Activated CD4-positive, alpha-beta memory T cell treated with anti-CD3 and anti-CD28 coated beads, Interleukin-2, amount 10 ng/mL, durations not matched to agents 7 days and 5 days (primary cell): ENCODE data around the gene LRRC1. TPM values are rescaled to one million over a fixed set of nuclear protein-coding genes. Genes with fewer than 3 reads are reported as not detected.

ENCODE experiments used
- CTCF ChIA-PET: fragments of 350-600 bp; sonication (Branson Sonifier 250); formaldehyde crosslinking; loops from one replicate; lab custom pipeline; 2021; ENCODE audit warnings: antibody characterized with exemption, inconsistent platforms; lab: Charles Lee
- POLR2A ChIA-PET: fragments of 350-600 bp; sonication (Branson Sonifier 250); formaldehyde crosslinking; loops from one replicate; lab custom pipeline; 2021; ENCODE audit warnings: antibody characterized with exemption; lab: Charles Lee
- DNase-seq: peaks from one replicate; pipeline ENCODE4 v3.0.0-alpha.2; 2020
- H3K27ac Mint-ChIP-seq: one replicate; pipeline ENCODE4 v1.8.0; 2021; ENCODE audit warnings: mild to moderate bottlenecking, mixed read lengths
- H3K27me3 Mint-ChIP-seq: one replicate; pipeline ENCODE4 v1.8.0; 2021; ENCODE audit warnings: mixed read lengths
- H3K36me3 Mint-ChIP-seq: one replicate; pipeline ENCODE4 v1.8.0; 2021; ENCODE audit warnings: low read depth, mixed read lengths
- H3K4me1 Mint-ChIP-seq: one replicate; pipeline ENCODE4 v1.8.0; 2021; ENCODE audit warnings: mixed read lengths
- H3K4me3 Mint-ChIP-seq: one replicate; pipeline ENCODE4 v1.8.0; 2021; ENCODE audit warnings: mild to moderate bottlenecking, mixed read lengths
- H3K9me3 Mint-ChIP-seq: one replicate; pipeline ENCODE4 v1.8.0; 2021; ENCODE audit warnings: mixed read lengths
- total RNA-seq, 2 experiments: library from RNA; stranded (reverse); gene quantifications; one replicate each; pipeline ENCODE4 v1.2.3, GENCODE V29; 2021

The LRRC1 gene
- total RNA-seq, 2 experiments from 2014 or later, result 4.0 to 4.1 TPM

- no peak for DNase-seq
- Mint-ChIP-seq H3K4me3 (no peak overlapping the region), H3K4me1 (peaks cover 4% of the 10 kb centered on the region), H3K36me3 (no peaks in the 10 kb centered on the region), H3K27ac (no peak overlapping the region), H3K27me3 (no peaks in the 10 kb centered on the region), H3K9me3 (no peaks in the 10 kb centered on the region)
- POLR2A ChIA-PET, result no interaction called here
- CTCF ChIA-PET, result no interaction called here
Measured at GRCh38 chr6:53898026-53898795, 103.4 kb downstream of the LRRC1 start.

DNA sequence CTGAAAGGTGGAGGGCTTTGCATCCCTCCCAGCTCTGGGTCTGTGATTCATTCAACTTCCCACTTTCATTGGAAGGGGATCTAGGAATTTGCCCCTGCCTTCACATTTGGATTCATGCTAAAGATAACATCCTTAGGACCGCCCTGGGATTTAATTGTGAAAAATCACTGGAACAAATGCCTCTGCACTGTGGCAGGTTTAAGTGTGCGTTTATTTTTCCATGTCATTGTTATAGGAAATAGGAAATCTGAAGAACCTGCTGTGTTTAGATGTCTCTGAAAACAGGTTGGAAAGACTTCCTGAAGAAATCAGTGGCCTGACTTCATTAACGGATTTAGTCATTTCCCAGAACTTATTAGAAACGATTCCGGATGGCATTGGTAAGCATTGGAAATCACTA lies 104.7 kb downstream of the LRRC1 start:
- no peak overlapping the region for H3K4me3 Mint-ChIP-seq

DNA sequence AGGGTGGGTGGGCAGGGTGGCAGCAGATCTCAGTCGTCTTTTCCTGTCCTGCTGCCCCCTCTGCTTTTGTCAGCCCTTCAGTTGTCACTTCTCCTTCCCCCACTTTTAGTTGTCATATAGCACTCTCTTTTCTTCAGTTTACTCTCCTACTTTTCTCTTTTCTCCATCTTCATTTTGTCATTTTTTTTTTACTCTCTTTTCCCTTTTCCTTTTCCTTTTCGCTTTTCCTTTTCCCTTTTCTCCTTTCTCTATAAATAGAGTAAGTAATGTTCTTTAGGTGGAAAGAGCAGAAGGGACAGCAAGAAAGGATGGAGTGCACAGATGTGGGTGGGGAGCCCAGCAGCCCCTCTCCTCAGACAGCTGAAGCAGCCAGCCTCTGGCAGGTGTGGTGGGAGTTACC lies 108.6 kb downstream of the LRRC1 start:
- Mint-ChIP-seq H3K4me1 (no peaks in the 10 kb centered on the region), H3K36me3 (no peaks in the 10 kb centered on the region), H3K27me3 (no peaks in the 10 kb centered on the region)

More for the DNA sequence above, 104.7 kb downstream of the LRRC1 start:
- H3K27ac Mint-ChIP-seq, result no peak overlapping the region
- no peaks in the 10 kb centered on the region for H3K9me3 Mint-ChIP-seq
- H3K4me1 Mint-ChIP-seq, result no peaks in the 10 kb centered on the region
- CTCF ChIA-PET, result no interaction called here
- no peak for DNase-seq
- H3K27me3 Mint-ChIP-seq, result no peaks in the 10 kb centered on the region
- POLR2A ChIA-PET, result no interaction called here
- H3K36me3 Mint-ChIP-seq, result no peaks in the 10 kb centered on the region

DNA sequence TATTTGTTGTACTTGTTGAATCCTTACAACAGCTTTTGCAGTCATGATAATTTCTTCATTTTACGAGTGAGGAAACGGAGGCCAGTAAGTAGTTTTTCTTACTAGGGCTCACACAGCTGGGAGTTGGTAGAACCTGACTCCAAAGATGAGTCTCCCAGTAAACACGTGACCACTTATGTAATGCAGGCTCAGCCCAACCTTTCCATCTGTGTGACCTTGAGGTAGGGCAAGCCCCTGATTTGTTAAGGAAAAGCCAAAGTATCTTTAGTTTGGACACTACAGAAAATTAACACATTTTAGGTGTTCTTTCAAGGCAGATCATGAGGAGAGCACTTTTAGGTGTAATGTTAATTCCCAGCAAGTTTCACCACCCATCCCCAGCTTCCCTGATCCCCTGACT lies 111.3 kb downstream of the LRRC1 start:
- H3K4me1 Mint-ChIP-seq, result no peaks in the 10 kb centered on the region

More for the DNA sequence above, 108.6 kb downstream of the LRRC1 start:
- H3K4me3 Mint-ChIP-seq, result no peak overlapping the region
- no peaks in the 10 kb centered on the region for H3K9me3 Mint-ChIP-seq
- H3K27ac Mint-ChIP-seq, result no peak overlapping the region
- ChIA-PET CTCF (no interaction called here), POLR2A (no interaction called here)
- no peak for DNase-seq

DNA sequence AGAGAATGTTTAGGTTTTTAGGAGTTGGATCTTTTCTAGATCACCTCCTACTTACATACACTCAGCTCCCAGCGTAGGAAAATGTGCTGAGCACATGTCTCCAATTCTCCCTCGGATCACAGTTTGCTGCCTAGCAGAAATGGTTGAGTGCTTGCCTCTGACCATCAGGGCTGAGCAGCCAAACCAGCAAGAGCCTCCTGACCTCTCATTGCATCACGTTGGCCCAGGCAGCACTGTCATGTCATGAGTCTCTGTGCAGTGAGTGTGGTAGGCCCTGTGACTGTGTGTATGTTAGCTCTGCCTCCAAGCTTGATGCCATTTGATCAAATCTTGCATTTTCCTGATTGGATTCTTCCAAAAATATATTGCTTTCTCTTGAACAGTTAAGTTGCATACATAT lies 112.0 kb downstream of the LRRC1 start:
- Mint-ChIP-seq H3K9me3 (no peaks in the 10 kb centered on the region), H3K27ac (no peak overlapping the region), H3K4me1 (no peaks in the 10 kb centered on the region), H3K36me3 (no peaks in the 10 kb centered on the region), H3K4me3 (no peak overlapping the region), H3K27me3 (no peaks in the 10 kb centered on the region)
- ChIA-PET POLR2A (no interaction called here), CTCF (no interaction called here)
- DNase-seq, result no peak

More for the DNA sequence above, 111.3 kb downstream of the LRRC1 start:
- Mint-ChIP-seq H3K27ac (no peak overlapping the region), H3K9me3 (no peaks in the 10 kb centered on the region), H3K36me3 (no peaks in the 10 kb centered on the region), H3K27me3 (no peaks in the 10 kb centered on the region), H3K4me3 (no peak overlapping the region)
- DNase-seq, result no peak
- CTCF ChIA-PET, result no interaction called here
- POLR2A ChIA-PET, result no interaction called here

DNA sequence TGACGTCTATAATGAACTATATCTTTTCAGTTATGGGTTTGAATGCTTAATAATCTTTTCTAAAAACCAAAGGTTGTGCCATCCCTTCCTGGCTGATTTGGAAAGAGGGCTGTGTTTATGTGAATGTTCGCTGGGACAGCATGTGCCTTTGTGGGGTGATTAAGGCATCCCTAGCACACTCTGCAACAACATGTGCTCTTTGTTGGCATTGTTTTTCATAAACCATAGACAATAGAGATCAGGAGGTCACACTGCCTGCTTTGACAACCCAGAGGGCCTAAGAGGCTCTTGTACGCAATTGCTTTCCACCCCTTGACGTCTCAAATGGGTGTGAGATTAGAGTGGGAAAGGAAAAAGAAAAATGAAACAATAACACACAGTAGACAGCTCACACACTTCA lies 116.0 kb downstream of the LRRC1 start:
- no peaks in the 10 kb centered on the region for H3K27me3 Mint-ChIP-seq
- no peaks in the 10 kb centered on the region for H3K9me3 Mint-ChIP-seq
- ChIA-PET CTCF (no interaction called here), POLR2A (no interaction called here)
- no peak for DNase-seq
- H3K4me3 Mint-ChIP-seq, result no peak overlapping the region
- no peak overlapping the region for H3K27ac Mint-ChIP-seq
- H3K36me3 Mint-ChIP-seq, result no peaks in the 10 kb centered on the region
- no peaks in the 10 kb centered on the region for H3K4me1 Mint-ChIP-seq

- no peak for DNase-seq
- H3K4me3 Mint-ChIP-seq, result no peak overlapping the region
- no peak overlapping the region for H3K27ac Mint-ChIP-seq
- no peaks in the 10 kb centered on the region for H3K4me1 Mint-ChIP-seq
- POLR2A ChIA-PET, result no interaction called here
- no peaks in the 10 kb centered on the region for H3K36me3 Mint-ChIP-seq
- no peaks in the 10 kb centered on the region for H3K9me3 Mint-ChIP-seq
- CTCF ChIA-PET, result no interaction called here
- H3K27me3 Mint-ChIP-seq, result no peaks in the 10 kb centered on the region
Measured at GRCh38 chr6:53912661-53913060, 117.9 kb downstream of the LRRC1 start.

GRCh38 chr6:53913286-53913685 lies 118.5 kb downstream of the LRRC1 start:
- H3K36me3 Mint-ChIP-seq, result no peaks in the 10 kb centered on the region
- CTCF ChIA-PET, result no interaction called here
- no peak for DNase-seq
- H3K4me1 Mint-ChIP-seq, result no peaks in the 10 kb centered on the region
- POLR2A ChIA-PET, result no interaction called here
- H3K9me3 Mint-ChIP-seq, result no peaks in the 10 kb centered on the region
- no peak overlapping the region for H3K4me3 Mint-ChIP-seq
- no peaks in the 10 kb centered on the region for H3K27me3 Mint-ChIP-seq
- H3K27ac Mint-ChIP-seq, result no peak overlapping the region

GRCh38 chr6:53915026-53915691 lies 120.4 kb downstream of the LRRC1 start:
- no peak for DNase-seq
- Mint-ChIP-seq H3K27ac (no peak overlapping the region), H3K4me1 (no peaks in the 10 kb centered on the region), H3K4me3 (no peak overlapping the region), H3K36me3 (no peaks in the 10 kb centered on the region), H3K9me3 (no peaks in the 10 kb centered on the region), H3K27me3 (no peaks in the 10 kb centered on the region)
- ChIA-PET CTCF (interaction anchor here (0.6 kb wide), 1 partner anchor 62 kb away, joined by 4 read pairs; no protein-coding TSS in a partner anchor), POLR2A (no interaction called here)

GRCh38 chr6:53916804-53917463 lies 122.1 kb downstream of the LRRC1 start:
- Mint-ChIP-seq H3K9me3 (no peaks in the 10 kb centered on the region), H3K36me3 (no peaks in the 10 kb centered on the region), H3K4me3 (no peak overlapping the region), H3K27ac (no peak overlapping the region), H3K4me1 (no peaks in the 10 kb centered on the region), H3K27me3 (no peaks in the 10 kb centered on the region)
- ChIA-PET POLR2A (no interaction called here), CTCF (no interaction called here)
- DNase-seq, result no peak

DNA sequence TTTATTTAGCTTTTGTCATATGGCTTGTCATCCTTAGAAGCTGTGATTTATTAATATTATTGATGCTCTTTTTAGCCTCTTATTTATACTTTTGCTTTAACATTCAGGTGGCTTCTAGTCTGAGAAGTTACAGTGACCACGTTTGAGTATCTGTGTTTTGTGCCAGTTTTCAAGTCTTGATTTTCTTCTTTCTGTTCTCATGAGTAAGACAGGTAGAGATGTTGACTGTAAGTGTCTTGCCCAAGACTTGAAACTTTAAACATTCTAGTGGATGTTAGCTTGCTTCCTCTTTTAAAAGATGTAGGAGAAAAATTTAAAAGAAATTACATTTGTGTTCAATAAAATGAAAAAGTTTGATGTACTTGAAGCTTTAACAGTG lies 122.6 kb downstream of the LRRC1 start:
- ChIA-PET CTCF (no interaction called here), POLR2A (no interaction called here)
- Mint-ChIP-seq H3K27me3 (no peaks in the 10 kb centered on the region), H3K36me3 (no peaks in the 10 kb centered on the region), H3K27ac (no peak overlapping the region), H3K4me3 (no peak overlapping the region), H3K4me1 (no peaks in the 10 kb centered on the region), H3K9me3 (no peaks in the 10 kb centered on the region)
- no peak for DNase-seq

DNA sequence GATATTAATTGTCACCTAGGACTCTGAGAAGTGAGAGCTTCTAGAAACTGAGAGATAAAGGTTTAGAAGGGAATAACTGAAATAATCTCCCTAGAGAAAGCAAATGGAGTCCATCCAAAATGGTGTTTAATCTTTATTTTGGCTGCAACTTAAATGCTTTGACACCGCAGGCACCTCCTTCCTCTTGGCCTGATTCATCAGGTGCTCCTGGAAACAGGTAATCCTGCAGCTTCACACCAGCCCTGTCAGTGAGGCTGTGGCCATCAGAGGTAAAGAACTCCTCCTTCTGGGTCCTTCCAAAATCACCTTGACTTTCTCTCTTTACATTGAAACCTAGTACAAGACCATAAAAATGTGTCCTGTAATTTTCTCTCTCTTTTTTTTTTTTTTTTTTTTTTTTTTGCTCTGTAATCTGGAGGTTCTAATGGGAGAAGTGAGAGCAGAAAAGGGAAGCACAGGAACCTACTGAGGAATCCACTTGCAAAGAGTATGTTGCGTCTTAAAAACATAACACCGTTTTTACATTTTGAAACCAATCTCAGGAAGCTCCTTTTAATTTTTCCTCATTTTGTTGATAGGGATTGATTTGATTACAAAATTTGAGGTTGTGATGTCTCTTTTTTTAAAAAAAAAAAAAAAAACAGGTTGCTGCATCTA lies 124.2 kb downstream of the LRRC1 start:
- ChIA-PET POLR2A (no interaction called here), CTCF (no interaction called here)
- Mint-ChIP-seq H3K27ac (no peak overlapping the region), H3K36me3 (no peaks in the 10 kb centered on the region), H3K4me1 (no peaks in the 10 kb centered on the region), H3K4me3 (no peak overlapping the region), H3K27me3 (no peaks in the 10 kb centered on the region), H3K9me3 (no peaks in the 10 kb centered on the region)
- DNase-seq, result no peak

DNA sequence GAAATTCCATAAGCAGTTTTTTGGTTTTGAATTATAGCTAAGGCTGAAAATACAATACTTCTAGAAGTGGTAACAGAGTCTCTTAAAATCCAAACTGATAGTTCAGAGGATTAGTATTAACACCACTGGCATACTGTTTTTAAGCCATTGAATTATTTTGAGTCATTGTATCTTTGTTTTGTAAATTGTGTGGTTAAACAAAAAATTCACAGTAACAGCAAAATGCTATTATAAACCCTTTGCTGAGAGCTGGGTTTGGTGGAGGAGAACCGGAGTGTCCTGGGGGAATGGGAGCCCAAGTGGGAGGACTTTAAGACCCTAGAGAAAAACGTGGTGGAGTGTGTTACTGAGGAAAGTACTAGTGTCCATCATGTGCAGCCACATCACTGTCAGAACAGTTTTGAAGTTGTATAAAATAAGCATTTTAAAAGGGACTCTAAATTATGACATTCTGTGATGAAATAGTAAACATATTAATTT lies 125.1 kb downstream of the LRRC1 start:
- DNase-seq, result no peak
- Mint-ChIP-seq H3K27me3 (no peaks in the 10 kb centered on the region), H3K27ac (no peak overlapping the region), H3K9me3 (no peaks in the 10 kb centered on the region), H3K4me3 (no peak overlapping the region), H3K36me3 (no peaks in the 10 kb centered on the region), H3K4me1 (no peaks in the 10 kb centered on the region)
- ChIA-PET CTCF (no interaction called here), POLR2A (no interaction called here)
